Measurements from ENCODE around the gene SMCHD1. TPM values are rescaled to one million over a fixed set of nuclear protein-coding genes. Genes with fewer than 3 reads are reported as not detected.

The SMCHD1 gene
- total RNA-seq, 4 donors from 2014 or later: 57.2 to 204 (median 105) TPM

- Histone ChIP-seq H3K36me3 (no peaks in the 10 kb centered on the region), H3K4me1 (no peaks in the 10 kb centered on the region), H3K27ac (no peak overlapping the region), H3K4me3 (no peak overlapping the region), H3K27me3 (no peaks in the 10 kb centered on the region), H3K9me3 (no peaks in the 10 kb centered on the region)
- DNase-seq: no peak
- TF ChIP-seq CTCF (IDR thresholded peaks at IDR 0.05) (no peak), POLR2A (IDR thresholded peaks at IDR 0.05) (no peak)
These were observed 198.6 kb downstream of the SMCHD1 start for GRCh38 chr18:2853926-2854664.

Small RNA genes within 50 kb of the gene (small RNA-seq; reads per million reads assigned to genes)
- gene RF00019 (0 reads per million in 2 donors), gene RNU6-340P (0 reads per million in 2 donors)

Other genes starting within 250 kb of the SMCHD1 start
- gene METTL4, start 84.2 kb upstream of the SMCHD1 start, total RNA-seq: 10 to 100 TPM in 1 of 4 donors, 1 to 10 TPM in 3; 7.9 to 12.4 (median 9.0) TPM
- 1 to 10 TPM in 3 of 4 donors, under 1 TPM in 1; 0.54 to 5.0 (median 2.6) TPM for gene NDC80, start 84.2 kb upstream of the SMCHD1 start, total RNA-seq
- 10 to 100 TPM in 2 of 4 donors, 1 to 10 TPM in 2; 6.8 to 54.5 (median 12.8) TPM for gene EMILIN2, start 191.3 kb downstream of the SMCHD1 start, total RNA-seq

Data from Peyer's patch (tissue), 4 donors.